SK-N-SH (cell line): ENCODE results near the gene LRRC40. TPM values are rescaled to one million over a fixed set of nuclear protein-coding genes. Genes with fewer than 3 reads are reported as not detected.
"Not testable (repeated sequence)": the region's sequence is repeated elsewhere in the genome, so short reads cannot be mapped to it uniquely, and the experiment has no call there.

Experiments used
- CTCF ChIA-PET: fragments of 300-600, 350-600 bp; formaldehyde crosslinking; extraction: SDS; loops from one replicate; lab custom pipeline; 2021; lab: Yijun Ruan, JAX
- POLR2A ChIA-PET: fragments of 350-600 bp; sonication (Branson Sonifier 250); formaldehyde crosslinking; extraction: SDS; loops from one replicate; lab custom pipeline; 2020; ENCODE audit warnings: antibody characterized with exemption, inconsistent platforms; lab: Yijun Ruan, JAX
- DNase-seq: peaks from one replicate; pipeline ENCODE4 v3.0.0; 2012
- H2AFZ ChIP-seq: fragments of 200-600 bp; sonication (generic); 2 replicates; pipeline ENCODE4 v1.8.1; 2016; ENCODE audit warnings: antibody characterized with exemption, mild to moderate bottlenecking, low read depth
- H3F3A ChIP-seq: fragments of 200-600 bp; sonication (generic); replicated peaks from 2 replicates; pipeline ENCODE3; 2016; ENCODE audit warnings: antibody characterized with exemption, mild to moderate bottlenecking; ENCODE audit not compliant: insufficient read depth
- H3K27ac ChIP-seq, 2 experiments: fragments of 200-500 bp in 1 of 2; fragments of 200-600 bp in 1 of 2; sonication (Bioruptor generic) in 1 of 2; sonication (generic), shearing (Covaris generic) in 1 of 2; 2 replicates each; pipeline versions ENCODE4 v1.5.1 to v1.6.1; 2014 to 2016; ENCODE audit warnings: low read depth in 2 of 2, inconsistent platforms in 1 of 2, low read length in 1 of 2, mild to moderate bottlenecking in 1 of 2, mixed read lengths in 1 of 2
- H3K27me3 ChIP-seq: fragments of 200-600 bp; sonication (generic), shearing (Covaris generic); 2 replicates; pipeline ENCODE4 v1.6.1; 2016; ENCODE audit warnings: mixed run types; ENCODE audit not compliant: insufficient read depth
- H3K36me3 ChIP-seq, 2 experiments: fragments of 200-500 bp in 1 of 2; fragments of 200-600 bp in 1 of 2; sonication (Bioruptor generic) in 1 of 2; sonication (generic) in 1 of 2; replicated peaks in 1 of 2; 2 replicates each; pipeline versions ENCODE3 to v1.5.1; 2014 to 2016; ENCODE audit warnings: low read length in 1 of 2, mild to moderate bottlenecking in 1 of 2; ENCODE audit not compliant: insufficient read depth in 2 of 2, control insufficient read depth in 1 of 2
- H3K4me1 ChIP-seq, 2 experiments: fragments of 200-500 bp in 1 of 2; fragments of 200-600 bp in 1 of 2; sonication (Bioruptor generic) in 1 of 2; sonication (generic), shearing (Covaris generic) in 1 of 2; 2 replicates each; pipeline versions ENCODE4 v1.5.1 to v1.6.1; 2014 to 2016; ENCODE audit warnings: low read depth in 1 of 2, low read length in 1 of 2, mixed run types in 1 of 2; ENCODE audit not compliant: insufficient read depth in 2 of 2, control insufficient read depth in 1 of 2
- H3K4me2 ChIP-seq: fragments of 200-600 bp; sonication (generic), shearing (Covaris generic); 2 replicates; pipeline ENCODE4 v1.6.1; 2017; ENCODE audit warnings: mixed run types
- H3K4me3 ChIP-seq, 2 experiments: fragments of 200-500 bp in 1 of 2; fragments of 200-600 bp in 1 of 2; sonication (Bioruptor generic) in 1 of 2; sonication (generic), shearing (Covaris generic) in 1 of 2; 2 replicates each; pipeline versions ENCODE4 v1.5.1 to v1.8.1; 2014 to 2016; ENCODE audit warnings: low read depth in 2 of 2, inconsistent platforms in 1 of 2, low read length in 1 of 2, mild to moderate bottlenecking in 1 of 2, mixed read lengths in 1 of 2, moderate library complexity in 1 of 2
- H3K79me2 ChIP-seq: fragments of 200-600 bp; sonication (generic); 2 replicates; pipeline ENCODE4 v1.8.1; 2017; ENCODE audit warnings: mild to moderate bottlenecking; ENCODE audit not compliant: insufficient read depth
- H3K9ac ChIP-seq: fragments of 200-600 bp; sonication (generic); 2 replicates; pipeline ENCODE4 v1.6.1; 2017; ENCODE audit warnings: mixed run types
- H3K9me2 ChIP-seq: fragments of 200-600 bp; sonication (generic); 2 replicates; pipeline ENCODE4 v1.6.1; 2017; ENCODE audit warnings: mixed run types
- H3K9me3 ChIP-seq: fragments of 200-600 bp; sonication (generic); 2 replicates; pipeline ENCODE4 v1.6.1; 2017; ENCODE audit warnings: mixed run types, mild to moderate bottlenecking, moderate library complexity
- H4K20me1 ChIP-seq: fragments of 200-600 bp; sonication (generic); 2 replicates; pipeline ENCODE4 v1.6.1; 2017; ENCODE audit warnings: mild to moderate bottlenecking, mixed run types; ENCODE audit not compliant: insufficient read depth
- CTCF ChIP-seq: fragments of 200-600 bp; sonication (generic); IDR thresholded peaks from 2 replicates; pipeline ENCODE4 v1.6.1; 2017; ENCODE audit warnings: antibody characterized with exemption, mild to moderate bottlenecking, moderate library complexity
- EP300 ChIP-seq, 2 experiments: IDR thresholded peaks; 2 replicates each; pipeline versions ENCODE4 v1.4.0 to v1.6.1; 2012; ENCODE audit warnings: borderline replicate concordance in 1 of 2, low read depth in 1 of 2, low read length in 1 of 2
- GABPA ChIP-seq: IDR thresholded peaks from 2 replicates; pipeline ENCODE4 v1.4.0; 2012; ENCODE audit warnings: low read depth, mild to moderate bottlenecking
- JUND ChIP-seq: IDR thresholded peaks from 2 replicates; pipeline ENCODE4 v1.4.0; 2012
- MAX ChIP-seq: IDR thresholded peaks from 2 replicates; pipeline ENCODE4 v1.4.0; 2012; ENCODE audit warnings: low read depth
- MEF2A ChIP-seq: IDR thresholded peaks from 2 replicates; pipeline ENCODE4 v1.4.0; 2012; ENCODE audit warnings: low read depth, borderline replicate concordance
- MXI1 ChIP-seq: IDR thresholded peaks from 2 replicates; pipeline ENCODE4 v1.6.1; 2012; ENCODE audit warnings: mild to moderate bottlenecking, low read depth, low read length, improper control_type of control experiment
- NFIC ChIP-seq: IDR thresholded peaks from 2 replicates; pipeline ENCODE4 v1.4.0; 2012; ENCODE audit warnings: borderline replicate concordance
- POLR2AphosphoS5 ChIP-seq: IDR thresholded peaks from 2 replicates; pipeline ENCODE4 v1.6.1; 2012; ENCODE audit warnings: low read depth, low read length
- RAD21 ChIP-seq: IDR thresholded peaks from 2 replicates; pipeline ENCODE4 v1.6.1; 2012; ENCODE audit warnings: mild to moderate bottlenecking, low read length
- RXRA ChIP-seq: IDR thresholded peaks from 2 replicates; pipeline ENCODE4 v1.4.0; 2012; ENCODE audit warnings: low read depth, mild to moderate bottlenecking, borderline replicate concordance
- SMC3 ChIP-seq: IDR thresholded peaks from 2 replicates; pipeline ENCODE4 v1.6.1; 2012; ENCODE audit warnings: low read depth, low read length, improper control_type of control experiment
- TAF1 ChIP-seq: IDR thresholded peaks from 2 replicates; pipeline ENCODE4 v1.6.1; 2012; ENCODE audit warnings: low read depth, mild to moderate bottlenecking, low read length, moderate library complexity, borderline replicate concordance
- TCF12 ChIP-seq: IDR thresholded peaks from 2 replicates; pipeline ENCODE4 v1.4.0; 2012
- ZBTB33 ChIP-seq: IDR thresholded peaks from 2 replicates; pipeline ENCODE4 v1.4.0; 2012; ENCODE audit warnings: low read depth, borderline replicate concordance
- WGBS: methylation state at CpG from one replicate; pipeline ENCODE4 v1.1.6; 2017; ENCODE audit warnings: low lambda C conversion rate; 5-methylcytosine and 5-hydroxymethylcytosine counted together
- polyA plus RNA-seq, 3 experiments: library from polyadenylated mRNA; depleted of rRNA; stranded (reverse); fragments of >200 nt; gene quantifications; 2 replicates each; pipeline ENCODE4 v1.2.3, GENCODE V29; 2012

LRRC40 gene
- polyA plus RNA-seq, 1 of the 3 experiments (the other 2 are of a cell fraction): 5.6 TPM

- H3K9me3 ChIP-seq: no peaks in the 10 kb centered on the region
- peaks cover 0 to 12% of the 10 kb centered on the region in 2 experiments for H3K36me3 ChIP-seq
- no peak for TF ChIP-seq JUND
- TF ChIP-seq ZBTB33: no peak
- no peak for DNase-seq
- no peaks in the 10 kb centered on the region for H4K20me1 ChIP-seq
- H2AFZ ChIP-seq: no peak overlapping the region
- ChIA-PET CTCF (no interaction called here), POLR2A (interaction anchor here (0.7 kb wide), 1 partner anchor 49 kb away, joined by 4 read pairs; no protein-coding TSS in a partner anchor)
- WGBS: 94% methylated on average over 2 of the region's 2 CpGs
- H3K79me2 ChIP-seq: peaks cover 35% of the 10 kb centered on the region
- no peaks in the 10 kb centered on the region for H3F3A ChIP-seq
- no peak overlapping the region for H3K9ac ChIP-seq
- no peak overlapping the region for H3K4me2 ChIP-seq
- H3K27me3 ChIP-seq: no peaks in the 10 kb centered on the region
- no peaks in the 10 kb centered on the region for H3K9me2 ChIP-seq
- no peaks in the 10 kb centered on the region; a peak in 1 of 4 replicates for H3K4me1 ChIP-seq
- H3K27ac ChIP-seq: no peak overlapping the region
- no peak overlapping the region for H3K4me3 ChIP-seq
Measured at GRCh38 chr1:70188522-70188921, 16.9 kb downstream of the LRRC40 start.

DNA sequence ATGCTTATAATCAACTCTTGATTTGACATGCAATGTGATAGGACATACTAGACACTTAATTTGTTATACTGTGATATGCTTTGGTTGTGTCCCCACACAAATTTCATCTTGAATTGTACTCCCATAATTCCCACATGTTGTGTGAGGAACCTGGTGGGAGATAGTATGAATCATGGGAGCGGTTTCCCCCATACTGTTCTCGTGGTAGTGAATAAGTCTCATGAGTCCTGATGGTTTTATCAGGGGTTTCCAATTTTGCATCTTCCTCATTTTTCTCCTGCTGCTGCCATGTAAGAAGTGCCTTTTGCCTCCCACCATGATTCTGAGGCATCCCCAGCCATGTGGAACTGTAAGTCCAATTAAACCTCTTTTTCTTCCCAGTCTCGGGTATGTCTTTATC is 20.2 kb downstream of the LRRC40 start:
- H3F3A ChIP-seq, H3K9ac ChIP-seq, H3K27ac ChIP-seq, H3K4me3 ChIP-seq, POLR2A ChIA-PET, H4K20me1 ChIP-seq, CTCF ChIA-PET, H3K79me2 ChIP-seq, H3K27me3 ChIP-seq, H3K4me2 ChIP-seq, H3K4me1 ChIP-seq, H2AFZ ChIP-seq, DNase-seq, H3K9me2 ChIP-seq, H3K9me3 ChIP-seq: not testable (repeated sequence)
- peaks cover 10 to 36% of the 10 kb centered on the region in 2 experiments for H3K36me3 ChIP-seq
- 97% methylated on average over 3 of the region's 3 CpGs for WGBS

DNA sequence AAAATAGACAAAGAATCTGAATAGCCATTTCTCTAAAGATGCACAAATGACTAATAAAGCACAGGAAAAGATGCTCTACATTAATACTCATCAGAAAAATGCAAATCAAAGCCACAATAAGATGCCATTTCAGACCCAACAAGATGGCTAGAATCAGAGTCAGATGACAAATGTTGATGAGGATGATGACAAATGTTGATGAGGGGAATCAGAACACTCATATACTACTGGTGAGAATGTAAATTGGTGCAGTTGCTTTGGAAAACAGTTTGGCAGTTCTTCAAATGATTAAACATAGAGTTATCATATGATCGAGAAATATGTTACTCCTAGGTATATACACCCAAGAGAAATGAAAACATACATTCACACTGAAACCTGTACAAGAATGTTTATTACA is 33.9 kb downstream of the LRRC40 start:
- TF ChIP-seq NFIC (no peak), RXRA (no peak), SMC3 (no peak), ZBTB33 (no peak), TAF1 (no peak), EP300 (IDR thresholded peaks at IDR 0.05; ENCODE audit: borderline replicate concordance in 1 of 2, low read depth in 1 of 2, low read length in 1 of 2) (no peak), RAD21 (no peak), TCF12 (no peak), MXI1 (no peak), CTCF (no peak), MEF2A (no peak), GABPA (no peak), MAX (no peak), POLR2AphosphoS5 (no peak)
- DNase-seq: no peak
- H3K79me2 ChIP-seq: peaks cover 5% of the 10 kb centered on the region; the same call in 1 of the 2 replicates
- POLR2A ChIA-PET: no interaction called here
- H3F3A ChIP-seq: no peaks in the 10 kb centered on the region
- no peaks in the 10 kb centered on the region for H4K20me1 ChIP-seq
- no peak overlapping the region for H3K9ac ChIP-seq
- CTCF ChIA-PET: no interaction called here
- H3K27ac ChIP-seq: no peak overlapping the region
- no peaks in the 10 kb centered on the region for H3K9me2 ChIP-seq
- H3K9me3 ChIP-seq: no peaks in the 10 kb centered on the region
- H3K27me3 ChIP-seq: no peaks in the 10 kb centered on the region
- H3K36me3 ChIP-seq: peaks cover 25 to 36% of the 10 kb centered on the region in 2 experiments
- H3K4me2 ChIP-seq: no peak overlapping the region
- no peaks in the 10 kb centered on the region; a peak in 1 of 4 replicates for H3K4me1 ChIP-seq
- WGBS: 100% methylated on average over 1 of the region's 1 CpG
- H2AFZ ChIP-seq: no peak overlapping the region
- H3K4me3 ChIP-seq: no peak overlapping the region
